GM23248 (cell line): ENCODE results near the gene ZNF462. TPM values are rescaled to one million over a fixed set of nuclear protein-coding genes. Genes with fewer than 3 reads are reported as not detected.

ENCODE experiments used
- DNase-seq: peaks from one replicate; pipeline ENCODE4 v3.0.0-alpha.2; 2015
- H2AFZ ChIP-seq: fragments of 200-600 bp; sonication (generic); 2 replicates; pipeline ENCODE4 v1.6.1; 2016; ENCODE audit warnings: antibody characterized with exemption
- H3F3A ChIP-seq: fragments of 200-600 bp; sonication (generic); 2 replicates; pipeline ENCODE4 v1.6.1; 2016; ENCODE audit warnings: mild to moderate bottlenecking, antibody characterized with exemption, mixed run types; ENCODE audit not compliant: insufficient read depth
- H3K27ac ChIP-seq: fragments of 200-600 bp; sonication (generic); 2 replicates; pipeline ENCODE4 v1.5.1; 2016; ENCODE audit warnings: mild to moderate bottlenecking
- H3K27me3 ChIP-seq: fragments of 200-600 bp; sonication (generic); replicated peaks from 2 replicates; pipeline ENCODE4 v1.6.1; 2016; ENCODE audit warnings: mild to moderate bottlenecking; ENCODE audit not compliant: insufficient read depth
- H3K36me3 ChIP-seq: fragments of 200-600 bp; sonication (generic); 2 replicates; pipeline ENCODE4 v1.6.1; 2016; ENCODE audit warnings: low read depth, mild to moderate bottlenecking
- H3K4me1 ChIP-seq: fragments of 200-600 bp; sonication (generic); 2 replicates; pipeline ENCODE4 v1.6.1; 2016; ENCODE audit warnings: mild to moderate bottlenecking; ENCODE audit not compliant: insufficient read depth
- H3K4me2 ChIP-seq: fragments of 200-600 bp; sonication (generic); one replicate; pipeline ENCODE4 v1.6.1; 2016; ENCODE audit warnings: mild to moderate bottlenecking; ENCODE audit not compliant: unreplicated experiment
- H3K4me3 ChIP-seq: fragments of 200-600 bp; sonication (generic); 2 replicates; pipeline ENCODE4 v1.5.1; 2016; ENCODE audit warnings: mild to moderate bottlenecking
- H3K79me2 ChIP-seq: fragments of 200-600 bp; sonication (generic); 2 replicates; pipeline ENCODE4 v1.6.1; 2016; ENCODE audit warnings: mild to moderate bottlenecking; ENCODE audit not compliant: insufficient read depth
- H3K9ac ChIP-seq: fragments of 200-600 bp; sonication (generic); 2 replicates; pipeline ENCODE4 v1.6.1; 2016; ENCODE audit warnings: mild to moderate bottlenecking
- H3K9me2 ChIP-seq: fragments of 200-600 bp; sonication (generic); 2 replicates; pipeline ENCODE4 v1.6.1; 2016; ENCODE audit warnings: mixed run types, mild to moderate bottlenecking, moderate library complexity; ENCODE audit not compliant: insufficient read depth
- H3K9me3 ChIP-seq: fragments of 200-600 bp; sonication (generic); one replicate; pipeline ENCODE4 v1.6.1; 2017; ENCODE audit warnings: low read depth
- H4K20me1 ChIP-seq: fragments of 200-600 bp; sonication (generic); 2 replicates; pipeline ENCODE4 v1.6.0; 2016; ENCODE audit not compliant: insufficient read depth
- EZH2 ChIP-seq: fragments of 200-600 bp; sonication (generic); IDR thresholded peaks from 2 replicates; pipeline ENCODE4 v1.6.1; 2018; ENCODE audit warnings: antibody characterized with exemption, mild to moderate bottlenecking; ENCODE audit not compliant: insufficient read depth, poor library complexity, severe bottlenecking
- EZH2phosphoT487 ChIP-seq: fragments of 200-600 bp; sonication (generic); IDR thresholded peaks from 2 replicates; pipeline ENCODE4 v1.6.1; 2018; ENCODE audit warnings: antibody characterized with exemption, moderate library complexity, mild to moderate bottlenecking, low read depth; ENCODE audit not compliant: insufficient read depth
- WGBS, 2 experiments: methylation state at CpG; one replicate each; pipeline ENCODE4 v1.1.6; 2015 to 2017; ENCODE audit warnings: low lambda C conversion rate in 2 of 2, low coverage in 1 of 2; ENCODE audit errors: missing lambda C conversion rate in 2 of 2; 5-methylcytosine and 5-hydroxymethylcytosine counted together
- in situ Hi-C: fragments of 300-500 bp; cut with MboI; formaldehyde crosslinking; loops from 2 replicates; pipeline ENCODE4 v1.15.0; 2020
- polyA plus RNA-seq: library from polyadenylated mRNA; unstranded; fragments of >200 nt; fragmentation: Nextera tagmentation; extraction: Ambion mirVana; gene quantifications from 2 replicates; pipeline ENCODE4 v1.2.1, GENCODE V29; 2016
- total RNA-seq: library from RNA; depleted of rRNA; stranded (reverse); fragments of >200 nt; shearing (Covaris generic); gene quantifications from 2 replicates; pipeline ENCODE4 v1.2.3, GENCODE V29; 2014

The ZNF462 gene
- total and polyA plus RNA-seq, 2 experiments from 2014 or later, result 1.1 to 5.0 TPM

GRCh38 chr9:106857811-106858470 is 5.0 kb upstream of the ZNF462 start:
- TF ChIP-seq EZH2 (no peak), EZH2phosphoT487 (no peak)
- H3K79me2 ChIP-seq, result no peaks in the 10 kb centered on the region
- H3K9me2 ChIP-seq, result no peaks in the 10 kb centered on the region
- H4K20me1 ChIP-seq, result no peaks in the 10 kb centered on the region
- no peak overlapping the region for H3K27ac ChIP-seq
- H3K4me1 ChIP-seq, result peaks cover 8% of the 10 kb centered on the region; the same call in 1 of the 2 replicates
- no peaks in the 10 kb centered on the region for H3K36me3 ChIP-seq
- no peak overlapping the region for H3K4me3 ChIP-seq
- H2AFZ ChIP-seq, result no peak overlapping the region
- H3K9ac ChIP-seq, result no peak overlapping the region
- no peak for DNase-seq
- WGBS, 2 experiments, result 91 to 94% methylated on average over 3 of the region's 3 CpGs
- no peaks in the 10 kb centered on the region for H3F3A ChIP-seq
- no peaks in the 10 kb centered on the region for H3K9me3 ChIP-seq
- in situ Hi-C loops, result no loop called here
- H3K27me3 ChIP-seq, result peaks cover 46% of the 10 kb centered on the region
- no peak overlapping the region for H3K4me2 ChIP-seq

DNA sequence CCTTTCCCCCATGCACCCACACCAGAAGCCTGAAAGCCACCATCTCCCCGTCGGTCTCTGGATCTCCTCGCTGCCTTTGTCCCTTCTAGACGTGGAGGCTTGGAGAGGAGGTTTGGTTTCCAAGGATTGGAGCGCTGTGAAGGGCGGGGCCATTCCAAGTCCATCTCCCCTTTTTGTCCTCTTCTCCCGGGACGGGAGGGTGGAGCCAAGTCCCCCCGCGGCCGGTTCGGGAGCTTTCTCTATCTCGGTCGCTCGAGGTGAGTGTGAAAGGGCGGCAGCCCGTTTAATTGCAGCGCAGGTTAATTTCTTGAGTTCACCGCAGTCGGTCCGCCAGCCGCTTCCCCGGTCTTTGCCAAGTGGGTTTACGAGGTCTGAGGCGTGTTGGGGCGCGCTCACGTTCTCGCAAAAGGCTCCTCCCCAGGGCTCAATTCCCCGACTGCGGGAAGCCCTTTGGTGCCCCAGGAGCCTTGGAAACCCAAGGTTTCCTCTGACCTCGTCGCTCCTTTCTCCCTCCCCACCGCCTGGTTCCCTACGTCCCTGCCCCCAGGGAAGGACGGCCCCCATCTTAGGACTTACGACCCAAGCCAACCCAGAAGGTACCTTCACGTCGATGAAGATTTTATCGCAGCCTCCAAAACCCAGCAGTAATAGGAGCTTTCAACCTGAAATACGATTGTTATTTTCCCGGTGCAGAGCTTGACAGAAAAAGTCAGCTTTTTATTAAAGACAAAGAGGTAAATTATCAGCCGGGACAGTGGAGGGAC is 2.8 kb upstream of the ZNF462 start:
- in situ Hi-C loops, result no loop called here
- Histone ChIP-seq H3K4me1 (peaks cover 8% of the 10 kb centered on the region), H3K27me3 (peaks cover 35% of the 10 kb centered on the region), H3K79me2 (no peaks in the 10 kb centered on the region), H4K20me1 (no peaks in the 10 kb centered on the region), H3K9ac (peak overlapping the region; percentile 26; the same call in 1 of the 2 replicates), H3K9me3 (no peaks in the 10 kb centered on the region), H3K4me3 (peak overlapping the region; percentile 84), H3F3A (no peaks in the 10 kb centered on the region), H3K36me3 (no peaks in the 10 kb centered on the region), H3K27ac (no peak overlapping the region), H3K4me2 (peak overlapping the region; percentile 98), H2AFZ (peak overlapping the region; percentile 90), H3K9me2 (no peaks in the 10 kb centered on the region)
- WGBS, 2 experiments, result 9% methylated on average over 40 to 43 of the region's 43 CpGs
- peak; percentile 46 for TF ChIP-seq EZH2
- no peak for TF ChIP-seq EZH2phosphoT487
- DNase-seq, result no peak

DNA sequence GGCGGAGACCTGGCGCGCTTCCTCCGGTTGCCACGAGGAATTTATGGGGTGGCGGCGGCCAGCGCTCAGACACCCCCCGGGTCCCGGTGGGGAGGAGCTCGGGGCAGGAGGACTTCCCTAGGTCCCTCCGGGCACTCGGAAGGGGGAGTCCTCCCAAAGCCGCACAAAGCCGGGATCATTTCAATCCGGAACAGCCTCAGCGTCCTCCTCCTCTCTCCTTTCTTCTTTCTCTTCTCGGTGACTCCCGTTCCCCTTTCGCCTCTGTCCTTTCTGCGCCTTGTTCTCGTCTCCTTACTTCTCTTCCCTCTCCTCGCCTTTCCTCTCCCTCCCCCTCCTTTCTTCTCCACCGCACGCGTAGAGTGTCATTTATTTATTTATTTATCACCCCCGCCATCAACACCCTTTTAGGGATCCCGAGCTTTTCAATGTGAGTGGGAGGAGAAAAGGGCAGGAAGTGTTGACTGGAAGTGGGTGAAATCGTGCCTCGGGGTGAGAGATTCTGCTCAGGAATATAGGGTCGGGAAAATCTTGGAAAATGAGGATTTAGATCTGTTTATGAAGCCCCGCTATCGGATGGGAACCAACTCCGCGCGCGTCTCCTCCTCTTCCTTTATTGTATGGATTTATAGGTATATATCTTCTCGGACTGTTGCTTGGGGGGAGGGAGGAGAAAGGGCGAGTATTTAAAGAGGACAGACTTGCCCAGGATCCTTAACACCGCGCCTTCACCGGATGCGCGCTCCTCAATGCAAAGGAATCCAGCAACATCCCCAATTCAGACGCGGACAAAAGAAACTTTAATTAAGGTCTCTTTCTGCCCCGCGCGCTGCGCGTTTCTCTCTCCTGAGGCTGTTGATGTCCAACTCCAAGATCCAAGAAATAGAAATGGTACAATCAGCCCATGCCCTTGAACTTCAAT is 2.0 kb upstream of the ZNF462 start:
- H3K4me2 ChIP-seq, result peak overlapping the region; percentile 98
- H3K9me3 ChIP-seq, result no peaks in the 10 kb centered on the region
- in situ Hi-C loops, result no loop called here
- peak overlapping the region; percentile 84 for H3K4me3 ChIP-seq
- no peaks in the 10 kb centered on the region for H3K9me2 ChIP-seq
- peak overlapping the region; percentile 67; the same call in 1 of the 2 replicates for H3K9ac ChIP-seq
- H3K79me2 ChIP-seq, result no peaks in the 10 kb centered on the region
- H3K4me1 ChIP-seq, result peaks cover 8% of the 10 kb centered on the region
- H3F3A ChIP-seq, result no peaks in the 10 kb centered on the region
- no peaks in the 10 kb centered on the region for H3K36me3 ChIP-seq
- no peaks in the 10 kb centered on the region for H4K20me1 ChIP-seq
- peaks cover 31% of the 10 kb centered on the region for H3K27me3 ChIP-seq
- WGBS, 2 experiments, result 3 to 4% methylated on average over 49 to 51 of the region's 51 CpGs
- peak overlapping the region; percentile 90 for H2AFZ ChIP-seq
- DNase-seq, result peak; percentile 54
- H3K27ac ChIP-seq, result no peak overlapping the region
- 0 out of 2 replicates have a peak, but pooled peaks have one; percentile 69 for TF ChIP-seq EZH2phosphoT487
- TF ChIP-seq EZH2, result peak; percentile 22

GRCh38 chr9:106861640-106862109 is 1.3 kb upstream of the ZNF462 start:
- Histone ChIP-seq H3K4me2 (peak overlapping the region; percentile 98), H3K9ac (peak overlapping the region; percentile 67; the same call in 1 of the 2 replicates), H3K9me2 (no peaks in the 10 kb centered on the region), H2AFZ (peak overlapping the region; percentile 90), H3K4me1 (peaks cover 8% of the 10 kb centered on the region), H3K79me2 (no peaks in the 10 kb centered on the region), H3F3A (no peaks in the 10 kb centered on the region), H3K27me3 (peaks cover 31% of the 10 kb centered on the region), H3K4me3 (peak overlapping the region; percentile 84), H3K27ac (no peak overlapping the region), H3K36me3 (no peaks in the 10 kb centered on the region), H3K9me3 (no peaks in the 10 kb centered on the region), H4K20me1 (no peaks in the 10 kb centered on the region)
- WGBS, 2 experiments, result 6 to 7% methylated on average over 15 of the region's 15 CpGs
- in situ Hi-C loops, result no loop called here
- TF ChIP-seq EZH2phosphoT487 (no peak), EZH2 (no peak)
- no peak for DNase-seq
